Subcutaneous adipose tissue (tissue), 4 donors: Measurements from ENCODE around the gene ACO1. TPM values are rescaled to one million over a fixed set of nuclear protein-coding genes. Genes with fewer than 3 reads are reported as not detected.

Source experiments
- CTCF ChIP-seq: fragments of 450-650 bp; IDR thresholded peaks from one replicate; pipeline ENCODE4 v1.5.1; 2016; ENCODE audit warnings: low read depth, mild to moderate bottlenecking, control low read depth, antibody characterized with exemption, moderate library complexity
- total RNA-seq, 4 donors: library from RNA; depleted of rRNA; stranded (reverse); fragments of >200 nt; gene quantifications; one replicate each; pipeline ENCODE4 v1.1.0, GENCODE V29; 2016

Gene ACO1
- total RNA-seq: 100 to 1,000 TPM; 108 to 271 (median 183) TPM

DNA sequence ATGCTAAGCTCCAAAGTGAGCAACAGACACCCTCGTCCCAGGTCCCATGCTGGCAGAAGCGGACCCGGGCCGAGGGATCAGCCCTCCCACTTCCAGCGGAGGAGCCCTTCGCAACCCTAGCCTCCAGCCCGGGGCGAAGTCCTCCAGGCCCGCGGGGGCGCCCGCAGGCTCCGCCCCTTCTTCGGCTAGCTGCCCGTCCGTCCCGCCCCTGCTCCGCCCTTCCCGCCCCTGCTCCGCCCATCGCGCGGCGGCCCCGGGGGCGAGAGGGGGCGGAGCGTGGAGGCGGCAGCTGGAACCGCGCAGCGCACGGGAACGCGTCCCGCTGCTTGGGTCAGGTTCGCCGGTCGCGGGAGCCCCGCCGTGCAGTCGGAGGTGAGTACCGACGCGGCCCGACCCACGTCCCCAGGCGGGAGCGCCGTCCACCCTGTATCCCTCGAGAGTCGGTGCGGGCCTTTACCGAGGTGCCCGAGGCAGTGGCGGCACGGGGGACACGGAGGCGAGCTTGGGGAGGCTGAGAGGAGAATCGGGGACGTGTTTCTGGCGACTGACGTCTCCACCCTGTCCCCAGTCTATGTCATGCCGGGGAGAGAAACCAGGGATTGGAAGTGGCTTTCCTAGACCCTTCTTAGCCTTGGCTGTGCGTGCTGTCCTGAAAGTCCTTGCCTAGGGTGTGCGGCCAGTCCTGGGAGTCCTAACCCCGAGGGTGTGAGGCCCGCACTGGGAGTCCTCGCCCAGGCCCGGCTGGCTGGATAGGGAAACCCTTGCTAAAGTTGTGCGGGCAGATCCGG lies at the start of gene ACO1:
ACO1 (plus strand) TSS at position 280 of the 788 bp plus-strand sequence. CDS start 20,864 bp downstream, outside the sequence.
- no peak for TF ChIP-seq CTCF

GRCh38 chr9:32334916-32335895 lies 49.2 kb upstream of the ACO1 start:
- no peak for TF ChIP-seq CTCF

DNA sequence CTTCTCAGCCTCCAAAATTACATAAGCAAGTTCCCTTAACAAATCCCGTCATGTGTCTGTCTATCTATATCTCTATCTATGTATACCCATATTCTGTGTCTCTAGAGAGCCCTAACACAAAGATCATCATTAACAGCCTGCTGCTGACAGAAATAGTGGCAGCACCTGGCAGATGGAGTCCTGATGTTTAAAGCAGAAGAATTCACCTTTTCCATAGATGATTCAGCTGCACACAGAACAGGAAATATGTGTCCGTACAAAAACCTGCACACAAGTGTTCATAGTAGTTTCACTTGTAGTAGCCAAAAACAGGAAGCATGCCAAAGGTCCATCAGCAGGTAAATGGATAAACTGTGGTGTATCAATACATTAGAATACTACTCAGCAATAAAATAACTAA lies 45.0 kb upstream of the ACO1 start:
- no peak for TF ChIP-seq CTCF

- no peak for TF ChIP-seq CTCF
Measured at GRCh38 chr9:32340361-32340760, 44.1 kb upstream of the ACO1 start.

DNA sequence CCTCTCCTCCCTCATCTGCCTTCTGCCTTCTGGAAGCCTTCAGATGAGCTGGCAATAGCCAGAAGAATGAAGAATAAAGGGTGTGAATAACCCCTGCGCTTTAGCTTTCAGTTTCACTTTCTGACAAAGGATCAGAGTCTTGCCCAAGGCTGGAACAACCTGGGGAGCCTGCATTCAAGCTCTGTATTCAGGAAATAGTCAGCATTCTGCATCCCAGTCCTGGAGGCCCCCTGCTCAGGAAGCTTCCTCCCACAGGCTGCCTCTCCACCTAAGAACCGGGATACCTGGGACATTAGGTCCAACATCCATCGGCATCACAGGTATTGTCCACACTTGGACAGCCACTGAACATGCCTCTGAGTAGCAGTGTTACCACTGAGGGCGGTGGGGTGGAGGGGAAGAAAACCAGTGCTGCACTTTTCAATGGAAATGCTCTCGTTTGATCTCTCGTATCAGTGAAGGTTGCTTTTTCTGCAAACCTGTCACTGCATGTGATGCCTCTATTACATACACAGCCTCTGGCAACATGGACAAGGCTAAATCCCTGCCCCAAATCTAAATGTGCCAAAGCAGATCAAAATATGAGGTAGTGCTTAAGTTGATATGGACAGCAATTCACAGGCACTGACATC lies 39.8 kb upstream of the ACO1 start:
- no peak for TF ChIP-seq CTCF

- TF ChIP-seq CTCF: no peak
Measured at GRCh38 chr9:32345243-32345642, 39.2 kb upstream of the ACO1 start.
